ENCODE results near the gene BTBD1.

DNA sequence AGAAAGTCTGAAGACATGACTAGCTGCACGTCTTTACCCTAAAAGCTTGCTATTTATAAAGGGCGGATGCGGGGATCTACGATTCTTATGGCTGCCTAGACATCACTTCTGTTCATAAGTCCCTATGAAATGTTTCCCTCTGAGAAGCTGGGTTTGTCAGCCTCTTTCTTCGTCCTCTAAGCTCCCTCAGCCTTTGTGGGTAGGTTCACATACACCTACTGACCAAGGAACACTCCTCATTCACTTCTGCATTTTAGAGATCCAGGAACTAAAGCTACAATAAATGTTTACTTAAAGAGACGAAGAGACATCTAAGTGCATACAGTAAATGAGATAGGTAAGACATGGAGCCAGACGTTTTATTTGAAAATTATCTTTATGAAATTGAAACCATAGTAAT, 97.7 kb downstream of the BTBD1 start:
- TF ChIP-seq POLR2A (IDR thresholded peaks at IDR 0.05) (no peak), CTCF (IDR thresholded peaks at IDR 0.05) (no peak)
